GM19452 (cell line): ENCODE data around the gene MGAT4B.

ENCODE experiments used
- ATAC-seq: cut with Tn5 transposase; IDR thresholded peaks from one replicate; pipeline ENCODE4 v1.9.1; 2021; ENCODE audit not compliant: unreplicated experiment

Gene MGAT4B

GRCh38 chr5:179773686-179774040, 33.0 kb downstream of the MGAT4B start:
- no peak for ATAC-seq

- ATAC-seq = no peak
Observed at GRCh38 chr5:179772351-179772750, 34.3 kb downstream of the MGAT4B start.

DNA sequence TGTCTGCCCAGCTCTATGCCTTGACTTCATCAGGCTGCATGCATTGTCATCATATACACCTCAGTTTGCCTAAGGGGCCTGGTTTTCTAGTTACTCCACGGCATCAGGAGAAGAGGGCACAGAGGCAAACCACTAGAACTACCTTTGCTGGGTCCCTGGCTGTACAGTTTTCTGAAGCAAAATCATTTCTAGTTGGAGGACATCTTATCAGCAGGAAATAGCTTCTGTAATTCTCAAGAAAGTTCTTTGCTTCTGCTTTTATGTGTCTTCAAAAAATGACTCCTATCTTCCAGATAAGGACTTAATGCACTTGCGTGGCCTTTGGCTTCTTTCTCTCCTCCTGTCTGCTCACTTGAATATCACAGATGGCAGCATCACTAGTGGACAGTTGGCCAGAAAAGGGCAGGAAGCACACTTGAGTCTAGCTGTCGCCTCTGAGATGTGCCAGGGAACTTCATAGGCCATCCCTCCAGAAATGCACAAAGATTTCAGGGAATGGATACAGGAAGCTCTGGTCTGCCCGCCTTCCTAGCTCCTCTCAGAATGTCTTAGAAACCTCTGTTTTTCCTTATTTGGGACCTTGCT, 35.3 kb downstream of the MGAT4B start:
- ATAC-seq = no peak

DNA sequence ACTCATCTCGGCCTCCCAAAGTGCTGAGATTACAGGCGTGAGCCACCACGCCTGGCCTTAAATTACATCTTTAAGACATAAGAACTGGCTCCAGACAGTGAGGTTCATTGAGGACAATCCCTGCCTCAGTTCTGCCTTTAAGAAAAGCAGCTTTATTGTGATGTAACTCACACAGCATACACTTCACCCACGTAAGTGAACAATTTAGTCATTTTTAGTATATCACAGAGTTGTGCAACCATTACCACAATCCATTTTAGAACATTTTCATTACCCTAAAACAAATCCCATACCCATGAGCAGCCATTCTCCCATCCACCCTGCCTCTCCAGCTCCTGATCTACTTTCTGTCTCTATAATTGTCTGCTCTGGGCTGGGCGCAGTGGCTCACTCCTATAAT, 36.9 kb downstream of the MGAT4B start:
- ATAC-seq = no peak

DNA sequence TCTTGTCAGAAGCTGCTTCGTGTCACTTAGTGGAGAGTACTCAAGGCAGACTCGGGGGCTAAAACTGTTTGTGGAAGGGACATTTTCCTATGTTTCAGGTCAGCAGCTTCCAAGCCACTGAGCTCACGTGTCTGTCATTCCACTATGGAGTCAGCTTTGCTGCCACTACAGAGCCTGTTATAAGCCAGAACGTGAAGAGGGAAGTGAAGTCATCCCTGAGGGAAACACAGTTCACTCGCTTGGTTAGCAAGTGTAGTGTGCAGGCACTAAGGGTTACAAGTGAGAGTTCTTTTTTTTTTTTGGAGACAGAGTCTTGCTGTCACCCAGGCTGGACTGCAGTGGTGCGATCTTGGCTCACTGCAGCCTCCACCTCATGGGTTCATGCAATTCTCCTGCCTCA, 37.4 kb downstream of the MGAT4B start:
- ATAC-seq = no peak

DNA sequence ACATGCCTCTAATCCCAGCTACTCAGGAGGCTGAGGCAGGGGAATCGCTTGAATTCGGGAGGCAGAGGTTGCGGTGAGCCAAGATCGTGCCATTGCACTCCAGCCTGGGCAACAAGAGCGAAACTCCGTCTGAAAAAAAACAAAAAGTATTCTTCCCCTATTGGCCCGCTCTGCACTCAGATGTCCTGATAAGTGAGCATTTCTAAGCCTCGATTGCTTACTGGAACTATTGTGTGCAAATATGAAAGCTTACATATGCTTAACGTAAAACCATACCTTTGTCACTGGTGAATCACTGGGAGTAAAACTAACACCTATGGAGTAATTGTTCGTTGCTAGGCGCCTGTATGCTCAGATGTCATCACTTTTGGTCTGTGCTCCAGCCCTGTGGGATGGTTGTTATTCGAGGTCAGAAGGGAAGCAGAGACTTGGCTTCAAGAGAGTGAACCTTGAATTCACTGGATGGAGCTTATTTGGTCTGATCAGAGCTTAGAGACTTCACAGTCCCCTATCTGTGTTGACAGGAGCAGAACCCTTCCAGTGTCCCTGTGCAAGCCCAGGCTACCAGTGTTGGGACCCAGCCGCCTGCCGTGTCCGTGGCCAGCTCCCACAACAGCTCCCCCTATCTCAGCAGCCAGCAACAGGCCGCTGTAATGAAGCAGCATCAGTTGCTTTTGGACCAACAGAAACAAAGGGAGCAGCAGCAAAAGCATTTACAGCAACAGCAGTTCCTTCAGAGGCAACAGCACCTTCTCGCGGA, 38.2 kb downstream of the MGAT4B start:
- no peak for ATAC-seq

GRCh38 chr5:179767496-179768100, 39.1 kb downstream of the MGAT4B start:
- no peak for ATAC-seq

DNA sequence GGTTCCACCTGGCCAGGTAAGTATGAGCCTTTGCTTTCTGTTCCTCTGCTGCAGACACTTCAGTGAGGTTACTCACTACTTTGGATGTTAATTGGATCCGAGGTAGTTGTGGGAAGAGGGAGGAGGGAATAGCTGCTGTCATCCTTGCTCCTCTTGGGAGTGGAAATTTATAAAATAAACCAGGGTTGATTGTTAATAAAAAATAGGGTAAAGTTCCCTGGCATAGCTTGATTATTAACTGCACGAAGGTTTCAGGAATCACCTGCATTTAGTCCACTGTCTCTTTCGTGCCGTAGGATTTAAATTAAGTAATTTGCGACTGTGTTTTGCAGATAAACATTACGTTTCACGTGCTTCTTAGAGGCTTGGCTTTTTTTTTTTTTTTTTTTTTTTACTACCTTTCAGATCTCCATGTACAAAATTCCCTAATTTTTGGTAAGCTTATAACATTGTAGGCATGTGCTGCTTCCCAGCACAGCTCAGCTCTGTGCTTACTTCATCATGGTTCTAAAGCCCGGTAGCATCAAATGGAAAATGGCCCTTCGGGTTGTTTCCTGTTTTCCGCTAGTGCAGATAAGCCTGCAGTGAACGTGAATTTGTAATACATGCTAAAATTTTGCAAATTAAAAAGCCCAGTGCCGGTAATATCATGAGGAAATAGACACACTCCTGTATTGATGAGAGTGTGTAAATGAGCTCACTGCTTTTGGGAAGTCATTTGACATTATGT, 39.8 kb downstream of the MGAT4B start:
- no peak for ATAC-seq

GRCh38 chr5:179766021-179766725, 40.5 kb downstream of the MGAT4B start:
- no peak for ATAC-seq

- ATAC-seq = no peak
Observed at GRCh38 chr5:179765400-179765799, 41.3 kb downstream of the MGAT4B start.

DNA sequence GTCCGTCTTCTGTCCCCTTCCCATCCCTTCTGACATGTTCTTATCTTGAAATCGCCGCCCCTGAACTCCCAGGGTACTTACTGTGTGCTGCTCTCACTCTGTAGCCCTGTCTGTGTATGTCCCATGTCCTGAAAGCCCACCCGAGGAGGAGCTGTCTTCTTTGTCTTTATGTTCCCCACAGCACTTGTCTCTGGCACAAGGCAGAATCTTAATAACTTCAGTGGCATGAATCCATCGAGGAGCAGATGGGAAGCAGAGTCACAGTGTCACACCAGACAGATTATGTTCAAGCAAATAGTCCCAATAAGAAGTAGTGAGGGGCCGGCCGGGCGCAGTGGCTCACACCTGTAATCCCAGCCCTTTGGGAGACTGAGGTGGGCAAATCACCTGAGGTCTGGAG, 42.6 kb downstream of the MGAT4B start:
- ATAC-seq = no peak

- no peak for ATAC-seq
Observed at GRCh38 chr5:179763215-179763945, 43.3 kb downstream of the MGAT4B start.

DNA sequence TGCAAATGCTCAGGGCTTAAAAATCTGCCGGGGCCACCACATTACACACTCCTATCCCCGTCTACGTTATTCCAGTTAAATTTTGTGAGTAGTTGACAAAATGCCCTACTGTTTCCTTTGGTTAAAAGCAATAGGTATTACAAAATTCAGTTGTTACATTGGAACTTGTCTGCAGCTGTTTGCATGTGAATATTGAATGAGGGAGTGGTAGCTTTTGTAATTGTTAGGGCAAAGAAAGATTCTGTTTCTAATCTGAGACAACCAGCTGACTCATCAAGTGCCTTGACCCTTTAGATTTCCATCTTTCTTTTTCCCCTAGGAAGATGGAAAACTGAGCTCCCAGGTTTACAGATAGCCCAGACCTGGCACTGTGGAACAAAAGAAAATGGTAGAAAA, 43.9 kb downstream of the MGAT4B start:
- no peak for ATAC-seq

GRCh38 chr5:179762079-179762780, 44.4 kb downstream of the MGAT4B start:
- ATAC-seq = no peak

DNA sequence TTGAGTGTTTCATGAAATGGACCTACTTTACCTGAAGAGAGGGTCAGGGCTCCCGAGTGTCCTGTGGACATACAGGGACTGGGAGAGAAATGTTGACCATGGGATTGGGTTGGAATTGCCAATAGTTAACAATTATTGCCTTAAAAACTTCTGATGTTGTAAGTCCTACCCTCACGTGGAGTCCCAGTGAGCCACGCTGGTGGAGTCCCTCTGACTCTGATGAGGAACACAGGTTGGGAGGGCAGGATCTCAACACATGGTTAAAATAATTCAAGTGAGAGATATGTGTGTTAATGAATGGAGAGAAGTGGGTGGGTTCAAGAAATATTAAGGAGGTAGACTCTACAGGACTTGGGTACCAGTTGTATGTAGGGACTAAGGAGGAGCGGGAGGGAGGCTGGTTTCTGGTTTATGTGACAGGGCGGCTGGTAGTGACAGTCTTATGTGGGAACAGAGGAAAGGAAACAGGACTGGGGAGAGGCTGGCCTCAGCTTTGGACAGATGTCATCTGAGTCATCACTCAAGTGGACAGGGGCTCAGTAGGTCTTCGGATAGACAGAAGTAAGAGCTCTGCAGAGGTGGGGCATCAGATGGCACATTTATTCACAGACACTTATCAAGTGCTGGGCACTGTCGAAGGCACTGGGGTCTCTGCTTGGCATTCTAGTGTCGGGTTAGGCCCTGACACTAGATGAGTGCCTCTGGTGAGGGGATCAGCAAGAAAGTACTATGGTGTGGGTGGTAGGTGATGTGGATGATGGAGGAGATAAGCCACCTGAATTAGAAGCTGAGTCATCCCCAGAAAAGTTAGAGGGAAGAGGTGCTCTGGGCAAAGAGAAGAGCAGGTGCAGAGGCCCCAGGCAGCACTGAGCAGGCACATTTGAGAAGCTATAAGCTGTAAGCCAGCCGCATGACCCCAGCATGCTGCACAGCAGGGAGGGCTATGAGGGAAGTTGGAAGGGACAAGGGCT, 46.8 kb downstream of the MGAT4B start:
- no peak for ATAC-seq

GRCh38 chr5:179758955-179759354, 47.7 kb downstream of the MGAT4B start:
- ATAC-seq = no peak

- ATAC-seq = no peak
Observed at GRCh38 chr5:179755022-179755421, 51.6 kb downstream of the MGAT4B start.

- ATAC-seq = no peak
Observed at GRCh38 chr5:179753971-179754370, 52.7 kb downstream of the MGAT4B start.
